WTC11 (cell line): ENCODE measurements around the gene BACE2. TPM values are rescaled to one million over a fixed set of nuclear protein-coding genes. Genes with fewer than 3 reads are reported as not detected.

Experiments
- ATAC-seq: fragments of 200-7000 bp; cut with Tn5 transposase; 2 replicates; pipeline ENCODE4 v1.10.0; 2021; ENCODE audit warnings: mild to moderate bottlenecking, moderate library complexity
- CTCF ChIA-PET: fragments of 300-600 bp; sonication (Branson Sonifier 250); formaldehyde crosslinking; loops from one replicate; lab custom pipeline; 2021; ENCODE audit warnings: antibody characterized with exemption; lab: Charles Lee
- POLR2A ChIA-PET: fragments of 350-600 bp; sonication (Branson Sonifier 250); formaldehyde crosslinking; loops from one replicate; lab custom pipeline; 2021; ENCODE audit warnings: antibody characterized with exemption; lab: Charles Lee
- DNase-seq: peaks from one replicate; pipeline ENCODE4 v3.0.0; 2021; ENCODE audit warnings: low spot score
- H3K27ac Mint-ChIP-seq: 2 replicates; pipeline ENCODE4 v1.8.0; 2021; ENCODE audit warnings: mixed read lengths
- H3K27me3 Mint-ChIP-seq: 2 replicates; pipeline ENCODE4 v1.8.0; 2021; ENCODE audit warnings: low read depth, mild to moderate bottlenecking, moderate library complexity, mixed read lengths
- H3K36me3 Mint-ChIP-seq: 2 replicates; pipeline ENCODE4 v1.8.0; 2021; ENCODE audit warnings: mixed read lengths
- H3K4me1 Mint-ChIP-seq: 2 replicates; pipeline ENCODE4 v1.8.0; 2022; ENCODE audit warnings: mixed read lengths
- H3K4me3 Mint-ChIP-seq: 2 replicates; pipeline ENCODE4 v1.8.0; 2021; ENCODE audit warnings: mild to moderate bottlenecking, moderate library complexity, mixed read lengths
- H3K9me3 Mint-ChIP-seq: 2 replicates; pipeline ENCODE4 v1.8.0; 2021; ENCODE audit warnings: mixed read lengths
- FOXK1 ChIP-seq: sonication (generic); formaldehyde crosslinking; IDR thresholded peaks from 2 replicates; pipeline ENCODE4 v1.8.0; 2022; ENCODE audit warnings: mild to moderate bottlenecking, moderate library complexity, missing genetic modification reagents
- microRNA-seq: library from miRNA; unstranded; fragments of <30 nt; microRNA quantifications from one replicate; pipeline ENCODE4 v1.2.0, GENCODE V29; 2022; ENCODE audit warnings: borderline number of aligned reads
- total RNA-seq: library from RNA; stranded (reverse); gene quantifications from 3 replicates; pipeline ENCODE4 v1.2.3, GENCODE V29; 2021

BACE2 gene
- total RNA-seq, 1 experiment from 2014 or later: 9.8 TPM

- peaks cover 4% of the 10 kb centered on the region for H3K4me1 Mint-ChIP-seq
- DNase-seq: no peak
- CTCF ChIA-PET: interaction anchor here (0.6 to 0.7 kb wide), 3 partner anchors 21 to 260 kb away, joined by 3 to 4 read pairs (median 3); no protein-coding TSS in a partner anchor
- H3K9me3 Mint-ChIP-seq: peaks cover 24% of the 10 kb centered on the region
- TF ChIP-seq FOXK1: no peak
- peaks cover 2% of the 10 kb centered on the region; the same call in 1 of the 2 replicates for H3K27me3 Mint-ChIP-seq
- ATAC-seq: no peak; the same call in 1 of the 2 replicates
- peak overlapping the region; percentile 70 for H3K27ac Mint-ChIP-seq
- POLR2A ChIA-PET: no interaction called here
- H3K4me3 Mint-ChIP-seq: no peak overlapping the region
- peaks cover 16% of the 10 kb centered on the region for H3K36me3 Mint-ChIP-seq
Measured at GRCh38 chr21:41328660-41329607, 161.0 kb downstream of the BACE2 start.

Small RNAs within 50 kb of the gene (microRNA-seq; reads per million reads assigned to microRNA genes)
- gene MIR3197: not detected

Other genes starting within 250 kb of the BACE2 start
- gene FAM3B, start 148.6 kb downstream of the BACE2 start, total RNA-seq: 1.4 to 3.6 TPM (median 3.0 TPM) in 3 replicates
- 2.6 to 4.0 TPM (median 2.7 TPM) in 3 replicates for gene MX2, start 193.9 kb downstream of the BACE2 start, total RNA-seq